Left kidney (tissue), 8 donors: Measurements from ENCODE around the gene KRT80. TPM values are rescaled to one million over a fixed set of nuclear protein-coding genes. Genes with fewer than 3 reads are reported as not detected.
"Not testable (repeated sequence)": the region's sequence is repeated elsewhere in the genome, so short reads cannot be mapped to it uniquely, and the experiment has no call there.

Experiments used
- DNase-seq: peaks from one replicate; pipeline ENCODE4 v3.0.0-alpha.2; 2013
- long read RNA-seq, 8 donors: transcript quantifications; one replicate each; lab custom pipeline, GENCODE V29; 2026
- polyA plus RNA-seq: library from polyadenylated mRNA; unstranded; fragments of 120-200 nt; gene quantifications from one replicate; pipeline ENCODE4 v1.2.1, GENCODE V29; 2013; ENCODE audit not compliant: insufficient read length

KRT80 gene
- 0.80 TPM for polyA plus RNA-seq
- long read RNA-seq, donor 1, partial matches to known transcripts = 55 of 80 reads
- long read RNA-seq, donor 1, other reads (novel, unspliced or antisense) = 25 of 80 reads
- long read RNA-seq, donor 2, partial matches to known transcripts = 22 of 29 reads
- long read RNA-seq, donor 2, other reads (novel, unspliced or antisense) = 7 of 29 reads
- long read RNA-seq, donor 3, partial matches to known transcripts = 28 of 43 reads
- long read RNA-seq, donor 3, other reads (novel, unspliced or antisense) = 15 of 43 reads
- long read RNA-seq, donor 4, partial matches to known transcripts = 9 of 9 reads
- long read RNA-seq, donor 4, other reads (novel, unspliced or antisense) = 0 of 9 reads
- long read RNA-seq, donor 5, partial matches to known transcripts = 65 of 86 reads
- long read RNA-seq, donor 5, other reads (novel, unspliced or antisense) = 21 of 86 reads
- long read RNA-seq, donor 6 = 0 reads
- long read RNA-seq, donor 7, partial matches to known transcripts = 44 of 89 reads
- long read RNA-seq, donor 7, other reads (novel, unspliced or antisense) = 45 of 89 reads
- long read RNA-seq, donor 8, partial matches to known transcripts = 12 of 26 reads
- long read RNA-seq, donor 8, other reads (novel, unspliced or antisense) = 14 of 26 reads

GRCh38 chr12:52191841-52192791 is at the start of gene KRT80:
KRT80 (minus strand) TSS chr12:52192014; CDS start chr12:52191902, 112 bp downstream.
- no peak for DNase-seq

GRCh38 chr12:52241205-52241842 is 49.5 kb upstream of the KRT80 start:
- DNase-seq = no peak

GRCh38 chr12:52240247-52240646 is 48.4 kb upstream of the KRT80 start:
- not testable (repeated sequence) for DNase-seq

DNA sequence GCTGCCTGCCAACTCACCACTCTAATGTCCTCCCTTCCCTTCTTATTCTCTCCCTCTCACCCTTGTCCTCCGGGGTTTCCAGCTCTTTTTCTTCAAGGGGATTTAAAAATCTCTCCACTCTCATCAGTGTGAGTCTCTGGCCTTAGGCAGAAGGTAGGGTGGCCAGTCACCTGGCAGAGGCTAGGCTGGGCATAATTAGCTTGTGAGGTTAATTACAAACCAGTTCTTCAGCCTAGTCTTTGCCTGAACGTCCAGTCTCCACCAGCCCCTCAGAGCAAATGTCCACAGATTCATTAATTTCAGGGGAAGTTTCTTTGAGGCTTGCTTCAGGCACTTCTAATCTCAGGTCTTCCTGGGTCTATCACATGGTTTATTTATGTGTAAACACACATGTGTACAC is 48.0 kb upstream of the KRT80 start:
- no peak for DNase-seq

DNA sequence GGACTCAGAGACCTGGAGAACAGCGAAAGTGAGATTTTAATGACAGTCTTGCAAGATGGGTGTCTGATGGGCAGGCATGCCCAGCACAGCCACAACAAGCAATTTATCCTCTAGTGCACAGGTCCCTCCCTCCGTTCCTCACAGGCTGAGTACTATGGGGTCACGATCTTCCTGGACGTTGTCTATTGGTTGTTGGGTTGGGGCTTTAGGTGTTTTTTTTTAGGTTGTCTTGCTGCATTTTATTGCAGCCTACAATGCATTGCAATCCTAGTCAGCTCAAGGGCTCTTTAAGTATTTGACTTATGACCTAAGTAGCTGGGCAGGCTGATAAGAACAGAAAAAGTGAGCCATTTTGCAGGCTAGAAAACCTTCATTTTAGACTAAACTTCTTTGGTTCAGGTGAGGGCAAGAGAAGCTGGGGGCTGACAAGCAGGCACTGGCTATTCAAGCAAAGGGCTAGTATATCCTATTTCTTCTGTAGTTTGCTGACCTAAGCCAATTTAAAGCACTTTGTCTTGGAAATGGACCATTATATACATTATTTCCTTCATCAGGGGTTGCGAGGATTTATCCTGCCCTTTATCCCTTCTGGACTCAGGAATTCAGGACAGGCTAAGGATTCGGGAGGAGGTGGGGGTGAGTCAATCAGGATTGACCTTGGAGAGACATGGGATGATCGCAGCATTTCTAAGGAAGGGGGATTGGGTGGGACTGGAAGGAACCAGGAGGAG is 47.3 kb upstream of the KRT80 start:
- DNase-seq = no peak

- no peak for DNase-seq
These were observed 46.5 kb upstream of the KRT80 start for GRCh38 chr12:52238207-52238840.

DNA sequence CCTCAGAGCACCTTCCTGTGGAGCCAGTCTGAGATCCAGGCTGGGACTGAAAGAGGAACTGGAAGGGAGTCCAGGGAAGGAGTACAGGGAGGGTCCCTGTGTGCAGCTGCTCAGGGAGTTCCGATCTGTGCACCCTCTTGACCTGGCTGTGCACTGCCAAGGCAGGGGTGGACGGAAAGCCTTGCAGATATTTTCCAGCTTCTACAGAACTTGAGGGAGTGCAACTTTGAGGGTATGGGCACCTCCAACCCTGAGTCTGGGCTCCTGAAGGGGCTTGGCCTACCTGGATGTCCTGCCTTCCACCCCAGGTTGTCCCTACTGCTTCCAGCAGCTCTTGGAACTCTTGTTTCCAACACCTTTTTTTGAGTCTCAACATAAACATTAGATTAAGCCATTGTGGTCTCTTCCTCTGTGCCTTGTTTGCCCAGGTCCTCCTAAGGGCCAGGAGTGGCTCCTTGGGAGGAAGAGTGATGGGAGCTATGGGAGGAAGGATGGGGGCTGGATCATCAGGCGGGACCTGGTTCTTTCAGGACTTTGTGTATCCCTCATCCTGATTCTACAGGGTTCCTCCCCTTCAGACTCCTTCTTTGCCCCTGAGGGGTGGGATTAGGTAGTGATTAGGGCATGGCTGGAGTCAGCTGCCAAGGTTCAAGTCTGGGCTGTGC is 44.7 kb upstream of the KRT80 start:
- no peak for DNase-seq

GRCh38 chr12:52235822-52236361 is 44.1 kb upstream of the KRT80 start:
- no peak for DNase-seq

- no peak for DNase-seq
These were observed 43.4 kb upstream of the KRT80 start for GRCh38 chr12:52235001-52235764.

- no peak for DNase-seq
These were observed 42.5 kb upstream of the KRT80 start for GRCh38 chr12:52234223-52234810.

GRCh38 chr12:52233462-52234207 is 41.8 kb upstream of the KRT80 start:
- DNase-seq = no peak

DNA sequence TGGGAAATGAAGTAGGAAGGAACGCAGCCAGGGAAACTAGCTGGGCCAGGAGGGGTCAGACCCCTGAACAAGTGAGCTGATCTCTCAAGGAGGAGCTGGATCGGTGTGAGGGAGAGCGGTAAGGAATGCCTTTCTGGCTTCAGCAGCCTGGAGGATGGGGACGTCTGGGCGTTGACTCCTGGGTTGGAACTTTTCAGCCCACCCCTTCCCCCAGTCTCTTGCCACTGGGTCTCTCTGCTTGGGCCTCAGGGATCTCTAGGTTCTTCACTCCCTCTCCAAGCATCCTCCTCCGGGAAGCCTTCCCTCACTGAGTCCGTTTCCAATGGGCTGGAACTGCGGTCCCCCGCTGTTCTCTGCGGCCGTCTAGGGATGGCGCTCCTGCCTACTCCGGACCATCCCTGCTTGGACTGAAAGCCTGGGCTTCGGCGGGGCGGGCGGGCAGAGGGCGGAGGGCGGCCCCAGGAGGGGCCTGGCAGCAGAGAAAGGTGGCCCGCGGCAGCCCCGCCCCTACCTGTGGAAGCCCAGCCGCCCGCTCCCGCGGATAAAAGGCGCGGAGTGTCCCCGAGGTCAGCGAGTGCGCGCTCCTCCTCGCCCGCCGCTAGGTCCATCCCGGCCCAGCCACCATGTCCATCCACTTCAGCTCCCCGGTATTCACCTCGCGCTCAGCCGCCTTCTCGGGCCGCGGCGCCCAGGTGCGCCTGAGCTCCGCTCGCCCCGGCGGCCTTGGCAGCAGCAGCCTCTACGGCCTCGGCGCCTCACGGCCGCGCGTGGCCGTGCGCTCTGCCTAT is 41.1 kb upstream of the KRT80 start, which contains the start of gene KRT7:
TSS of gene KRT7 (plus strand) at position 570 of the 788 bp plus-strand sequence. CDS start at position 624, 54 bp downstream.
- DNase-seq = no peak

DNA sequence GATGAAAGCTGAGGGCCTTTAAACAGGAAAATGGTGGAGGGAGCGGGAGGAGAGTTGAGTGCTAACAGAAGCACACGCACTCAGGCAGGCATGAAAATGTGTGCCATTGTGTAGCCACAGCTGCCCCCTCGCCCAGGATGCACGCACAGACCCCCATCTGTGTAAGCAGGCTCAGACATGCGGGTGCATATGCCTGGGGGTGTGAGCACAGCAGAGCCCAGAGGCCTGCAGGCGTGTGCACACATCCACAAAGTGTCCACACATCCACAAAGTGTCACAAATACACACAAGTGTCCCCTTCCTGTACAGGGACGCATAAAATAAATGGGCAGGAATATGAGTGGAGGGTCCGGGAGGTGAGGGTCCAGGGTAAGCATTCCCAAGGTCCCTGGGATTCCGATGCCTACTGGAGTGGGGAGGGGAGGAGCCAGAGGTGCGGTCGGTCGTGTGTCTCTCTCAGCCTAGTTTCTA is 40.4 kb upstream of the KRT80 start:
- no peak for DNase-seq

GRCh38 chr12:52231305-52232202 is 39.7 kb upstream of the KRT80 start:
- no peak for DNase-seq
